ENCODE results near the gene LRPAP1. TPM values are rescaled to one million over a fixed set of nuclear protein-coding genes. Genes with fewer than 3 reads are reported as not detected.
A peak's percentile ranks its signal among the peaks of the same experiment; 100 is the strongest.

LRPAP1 gene
- total and polyA plus RNA-seq, 2 experiments from 2014 or later, result 63.0 to 82.5 TPM

- Histone ChIP-seq H3K9me2 (ENCODE audit: insufficient read depth) (no peaks in the 10 kb centered on the region), H3K4me1 (ENCODE audit: insufficient read depth) (no peaks in the 10 kb centered on the region), H4K20me1 (replicated peaks; ENCODE audit: insufficient read depth) (peaks cover 23% of the 10 kb centered on the region), H3K27ac (ENCODE audit: low read depth) (no peak overlapping the region), H3K4me3 (no peak overlapping the region), H3K36me3 (ENCODE audit: insufficient read depth) (no peaks in the 10 kb centered on the region), H2AFZ (no peak overlapping the region), H3K27me3 (ENCODE audit: insufficient read depth) (peaks cover 17% of the 10 kb centered on the region), H3K4me2 (no peak overlapping the region), H3K79me2 (replicated peaks; ENCODE audit: insufficient read depth) (peaks cover 5% of the 10 kb centered on the region; the same call in 1 of the 2 replicates), H3F3A (replicated peaks; ENCODE audit: low read depth) (no peaks in the 10 kb centered on the region)
- no peak for DNase-seq (ENCODE audit: low spot score)
- no peak for ATAC-seq
- no peaks in the 10 kb centered on the region; the same call in 2 of the 3 replicates for H3K4me1 Mint-ChIP-seq
- peak overlapping the region; percentile 17; the same call in 1 of the 3 replicates for H3K4me3 Mint-ChIP-seq
- no peak overlapping the region for H3K27ac Mint-ChIP-seq
- H3K9me3 Mint-ChIP-seq, result no peaks in the 10 kb centered on the region
- TF ChIP-seq JUNB (IDR thresholded peaks at IDR 0.05; ENCODE audit: unreplicated experiment), result no peak
- TF ChIP-seq REST (IDR thresholded peaks at IDR 0.05; ENCODE audit: unreplicated experiment), result no peak
- TF ChIP-seq STAT1 (IDR thresholded peaks at IDR 0.05; ENCODE audit: unreplicated experiment), result no peak
- TF ChIP-seq ETS1 (IDR thresholded peaks at IDR 0.05), result no peak
- no peak for TF ChIP-seq POLR2AphosphoS5 (IDR thresholded peaks at IDR 0.05; ENCODE audit: low read depth)
- no peak for TF ChIP-seq CTCF (conservative IDR thresholded peaks at IDR 0.05; ENCODE audit: low read depth in 2 of 2)
- H3K36me3 Mint-ChIP-seq (ENCODE audit: low read depth), result peaks cover 8% of the 10 kb centered on the region
- peaks cover 21% of the 10 kb centered on the region for H3K27me3 Mint-ChIP-seq (ENCODE audit: insufficient read depth, low read depth, poor library complexity)
These were observed 30.9 kb downstream of the LRPAP1 start for GRCh38 chr4:3501126-3501824.

- H3K4me2 ChIP-seq, result no peak overlapping the region
- H3K4me3 ChIP-seq, result no peak overlapping the region
- ATAC-seq (no peak), DNase-seq (ENCODE audit: low spot score) (no peak)
- H3K27ac ChIP-seq (ENCODE audit: low read depth), result no peak overlapping the region
- peaks cover 27% of the 10 kb centered on the region for H3K27me3 Mint-ChIP-seq (ENCODE audit: insufficient read depth, low read depth, poor library complexity)
- peaks cover 17% of the 10 kb centered on the region for H4K20me1 ChIP-seq (replicated peaks; ENCODE audit: insufficient read depth)
- no peak overlapping the region for H2AFZ ChIP-seq
- no peak overlapping the region for H3K27ac Mint-ChIP-seq
- no peaks in the 10 kb centered on the region for H3F3A ChIP-seq (replicated peaks; ENCODE audit: low read depth)
- H3K9me2 ChIP-seq (ENCODE audit: insufficient read depth), result no peaks in the 10 kb centered on the region
- H3K36me3 Mint-ChIP-seq (ENCODE audit: low read depth), result peaks cover 8% of the 10 kb centered on the region
- no peak for TF ChIP-seq CTCF (conservative IDR thresholded peaks at IDR 0.05; ENCODE audit: low read depth in 2 of 2)
- no peak for TF ChIP-seq NANOG (IDR thresholded peaks at IDR 0.05; ENCODE audit: borderline replicate concordance)
- no peak for TF ChIP-seq POLR2AphosphoS5 (IDR thresholded peaks at IDR 0.05; ENCODE audit: low read depth)
- no peak for TF ChIP-seq ETS1 (IDR thresholded peaks at IDR 0.05)
- TF ChIP-seq ZNF331 (CRISPR knock-in tag; IDR thresholded peaks at IDR 0.05; ENCODE audit: low read depth), result no peak
- no peaks in the 10 kb centered on the region for H3K9me3 Mint-ChIP-seq
- H3K4me1 ChIP-seq (ENCODE audit: insufficient read depth), result no peaks in the 10 kb centered on the region
- no peak overlapping the region for H3K4me3 Mint-ChIP-seq
- H3K27me3 ChIP-seq (ENCODE audit: insufficient read depth), result peaks cover 24% of the 10 kb centered on the region
- H3K36me3 ChIP-seq (ENCODE audit: insufficient read depth), result no peaks in the 10 kb centered on the region
- no peaks in the 10 kb centered on the region; the same call in 2 of the 3 replicates for H3K4me1 Mint-ChIP-seq
- H3K79me2 ChIP-seq (replicated peaks; ENCODE audit: insufficient read depth), result peaks cover 5% of the 10 kb centered on the region; the same call in 1 of the 2 replicates
These were observed 31.6 kb downstream of the LRPAP1 start for GRCh38 chr4:3500634-3501101.
